OCI-LY7 (cell line): ENCODE results near the gene AUTS2. TPM values are rescaled to one million over a fixed set of nuclear protein-coding genes. Genes with fewer than 3 reads are reported as not detected.

Experiments
- BruUV-seq: library from RNA; stranded (reverse); fragments of 400-500 nt; replicated peaks from 2 replicates; lab custom pipeline; 2021; lab: Mats Ljungman, UMichigan
- CTCF ChIA-PET: fragments of 300-600 bp; sonication (Branson Sonifier 250); formaldehyde crosslinking; loops from one replicate; lab custom pipeline; 2022; ENCODE audit warnings: antibody characterized with exemption; ENCODE audit not compliant: unreplicated experiment; lab: Charles Lee
- POLR2A ChIA-PET: fragments of 300-600 bp; sonication (Branson Sonifier 250); formaldehyde crosslinking; loops from one replicate; lab custom pipeline; 2022; ENCODE audit warnings: antibody characterized with exemption; lab: Charles Lee
- DNase-seq: peaks from one replicate; pipeline ENCODE4 v3.0.0-alpha.2; 2015; ENCODE audit warnings: low spot score
- H2AFZ ChIP-seq: fragments of 200-600 bp; sonication (generic), shearing (Covaris generic); 2 replicates; pipeline ENCODE4 v1.6.1; 2014; ENCODE audit warnings: mild to moderate bottlenecking, antibody characterized with exemption, low read length, moderate library complexity
- H3K27ac ChIP-seq: fragments of 200-600 bp; sonication (generic); 2 replicates; pipeline ENCODE4 v1.5.1; 2014; ENCODE audit warnings: mixed run types, low read depth, mild to moderate bottlenecking, moderate library complexity, low read length, inconsistent platforms; ENCODE audit not compliant: poor library complexity, severe bottlenecking
- H3K36me3 ChIP-seq: fragments of 200-600 bp; sonication (generic); 2 replicates; pipeline ENCODE4 v1.6.1; 2014; ENCODE audit warnings: mild to moderate bottlenecking, antibody characterized with exemption, low read length, moderate library complexity, mixed read lengths; ENCODE audit not compliant: insufficient read depth
- H3K4me1 ChIP-seq: fragments of 200-600 bp; sonication (generic); 2 replicates; pipeline ENCODE4 v1.5.1; 2014; ENCODE audit warnings: mild to moderate bottlenecking, low read length; ENCODE audit not compliant: insufficient read depth, poor library complexity, severe bottlenecking
- H3K4me2 ChIP-seq: fragments of 200-600 bp; sonication (generic); 2 replicates; pipeline ENCODE4 v1.6.1; 2014; ENCODE audit warnings: mild to moderate bottlenecking, low read length
- H3K4me3 ChIP-seq: fragments of 200-600 bp; sonication (generic); 2 replicates; pipeline ENCODE4 v1.5.1; 2014; ENCODE audit warnings: mild to moderate bottlenecking, low read depth, low read length; ENCODE audit not compliant: poor library complexity, severe bottlenecking
- H3K79me2 ChIP-seq: fragments of 200-600 bp; sonication (generic); 2 replicates; pipeline ENCODE4 v1.6.1; 2016; ENCODE audit warnings: low read depth, mild to moderate bottlenecking, low read length, moderate library complexity, mixed read lengths; ENCODE audit not compliant: insufficient read depth
- H3K9me2 ChIP-seq: fragments of 200-600 bp; sonication (generic); 2 replicates; pipeline ENCODE4 v1.6.1; 2016; ENCODE audit warnings: mild to moderate bottlenecking, low read length, mixed read lengths; ENCODE audit not compliant: insufficient read depth
- H3K9me3 ChIP-seq: fragments of 200-600 bp; sonication (generic); 2 replicates; pipeline ENCODE4 v1.6.1; 2014; ENCODE audit warnings: mild to moderate bottlenecking, mixed run types, low read length, mixed read lengths
- H4K20me1 ChIP-seq: fragments of 200-600 bp; sonication (generic); 2 replicates; pipeline ENCODE4 v1.6.1; 2014; ENCODE audit warnings: mild to moderate bottlenecking, antibody characterized with exemption, low read length, moderate library complexity, mixed read lengths; ENCODE audit not compliant: insufficient read depth
- EZH2phosphoT487 ChIP-seq: fragments of 200-600 bp; sonication (generic); IDR thresholded peaks from 2 replicates; pipeline ENCODE4 v1.6.1; 2018; ENCODE audit warnings: low read depth, borderline replicate concordance, mild to moderate bottlenecking, mixed run types, antibody characterized with exemption, low read length, moderate library complexity, mixed read lengths
- intact Hi-C: fragments of 100-400 bp; cut with micrococcal nuclease; formaldehyde crosslinking; loops from one replicate; pipeline ENCODE4 v1.10.0; 2022; ENCODE audit not compliant: unreplicated experiment
- total RNA-seq, 2 experiments: library from RNA; depleted of rRNA in 1 of 2; stranded (reverse); fragments of >200 nt in 1 of 2; shearing (Covaris generic) in 1 of 2; gene quantifications; 2 replicates each; pipeline ENCODE4 v1.2.3, GENCODE V29; 2014 to 2022
- TF ChIP-seq, protein P1 (sequence below): fragments of 200-600 bp; sonication (generic); conservative IDR thresholded peaks from 2 replicates; pipeline ENCODE4 v1.5.1; 2014; ENCODE audit warnings: mild to moderate bottlenecking, antibody characterized with exemption, low read length, moderate library complexity, mixed read lengths

AUTS2 gene
- total RNA-seq, 2 experiments from 2014 or later: 37.9 to 78.5 TPM

- Histone ChIP-seq H3K4me2 (no peak overlapping the region), H3K27ac (no peak overlapping the region), H3K4me3 (no peak overlapping the region), H3K4me1 (no peaks in the 10 kb centered on the region), H3K79me2 (no peaks in the 10 kb centered on the region), H3K9me3 (no peaks in the 10 kb centered on the region), H3K36me3 (no peaks in the 10 kb centered on the region), H3K9me2 (no peaks in the 10 kb centered on the region), H4K20me1 (no peaks in the 10 kb centered on the region), H2AFZ (no peak overlapping the region)
- CTCF ChIA-PET: no interaction called here
- POLR2A ChIA-PET: interaction anchor here (2.2 kb wide), 1 partner anchor 13 kb away, joined by 5 read pairs; no protein-coding TSS in a partner anchor
- intact Hi-C loops: no loop called here
- no peak for TF ChIP-seq EZH2phosphoT487
- TF ChIP-seq, protein P1, sequence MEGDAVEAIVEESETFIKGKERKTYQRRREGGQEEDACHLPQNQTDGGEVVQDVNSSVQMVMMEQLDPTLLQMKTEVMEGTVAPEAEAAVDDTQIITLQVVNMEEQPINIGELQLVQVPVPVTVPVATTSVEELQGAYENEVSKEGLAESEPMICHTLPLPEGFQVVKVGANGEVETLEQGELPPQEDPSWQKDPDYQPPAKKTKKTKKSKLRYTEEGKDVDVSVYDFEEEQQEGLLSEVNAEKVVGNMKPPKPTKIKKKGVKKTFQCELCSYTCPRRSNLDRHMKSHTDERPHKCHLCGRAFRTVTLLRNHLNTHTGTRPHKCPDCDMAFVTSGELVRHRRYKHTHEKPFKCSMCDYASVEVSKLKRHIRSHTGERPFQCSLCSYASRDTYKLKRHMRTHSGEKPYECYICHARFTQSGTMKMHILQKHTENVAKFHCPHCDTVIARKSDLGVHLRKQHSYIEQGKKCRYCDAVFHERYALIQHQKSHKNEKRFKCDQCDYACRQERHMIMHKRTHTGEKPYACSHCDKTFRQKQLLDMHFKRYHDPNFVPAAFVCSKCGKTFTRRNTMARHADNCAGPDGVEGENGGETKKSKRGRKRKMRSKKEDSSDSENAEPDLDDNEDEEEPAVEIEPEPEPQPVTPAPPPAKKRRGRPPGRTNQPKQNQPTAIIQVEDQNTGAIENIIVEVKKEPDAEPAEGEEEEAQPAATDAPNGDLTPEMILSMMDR: no peak
- DNase-seq: no peak
- BruUV-seq: no TSS peak
Observed at GRCh38 chr7:70752794-70753241, 1154.5 kb downstream of the AUTS2 start.

DNA sequence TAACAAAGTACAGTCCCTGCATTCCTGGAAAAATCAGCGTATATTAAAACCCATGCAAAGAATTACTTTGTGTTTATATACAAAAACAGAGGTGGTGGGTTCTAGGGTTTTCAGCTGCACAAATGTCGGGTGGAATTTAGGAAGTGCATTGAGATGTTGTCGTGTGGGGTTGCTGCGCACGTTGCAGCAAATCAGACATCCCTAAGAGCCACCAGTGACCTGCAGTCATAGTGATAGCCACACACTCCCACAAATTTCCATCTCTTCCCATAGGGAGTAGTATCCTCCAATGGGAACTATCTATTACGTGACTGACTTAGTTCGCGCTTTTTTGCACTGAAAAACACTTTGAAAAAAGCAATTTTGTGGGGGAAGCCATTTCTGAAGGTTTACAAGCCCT is 1158.5 kb downstream of the AUTS2 start:
- H3K9me3 ChIP-seq: no peaks in the 10 kb centered on the region
- no TSS peak for BruUV-seq
- intact Hi-C loops: no loop called here
- CTCF ChIA-PET: no interaction called here
- no peak for DNase-seq
- POLR2A ChIA-PET: no interaction called here
- H3K27ac ChIP-seq: no peak overlapping the region
- H3K4me3 ChIP-seq: no peak overlapping the region
- H3K4me2 ChIP-seq: no peak overlapping the region
- H3K9me2 ChIP-seq: no peaks in the 10 kb centered on the region
- no peaks in the 10 kb centered on the region for H4K20me1 ChIP-seq
- TF ChIP-seq, protein P1: no peak
- no peak for TF ChIP-seq EZH2phosphoT487
- H3K4me1 ChIP-seq: peaks cover 9% of the 10 kb centered on the region
- no peaks in the 10 kb centered on the region for H3K79me2 ChIP-seq
- no peak overlapping the region for H2AFZ ChIP-seq
- no peaks in the 10 kb centered on the region for H3K36me3 ChIP-seq

DNA sequence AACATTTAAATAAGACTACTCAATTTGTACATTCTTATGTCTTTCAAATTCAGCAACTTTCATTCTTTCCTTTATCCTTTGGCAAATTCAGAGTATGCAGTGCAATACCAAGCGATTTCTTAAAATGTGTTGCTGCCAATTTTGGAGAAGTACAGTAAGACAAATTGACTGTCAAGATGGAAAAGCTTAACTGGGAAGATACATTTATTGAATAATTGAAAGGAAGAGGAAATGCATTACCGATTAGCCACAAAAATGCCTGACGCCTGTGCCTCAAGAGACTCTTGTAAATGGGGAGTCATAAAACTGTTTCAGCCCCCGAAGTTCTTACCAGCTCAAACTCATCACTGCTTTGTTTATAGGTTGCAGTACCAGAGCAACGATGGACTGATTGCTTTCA is 1160.4 kb downstream of the AUTS2 start:
- POLR2A ChIA-PET: interaction anchor here (0.9 kb wide), 1 partner anchor 12 kb away, joined by 3 read pairs; no protein-coding TSS in a partner anchor
- CTCF ChIA-PET: no interaction called here
- intact Hi-C loops: no loop called here

More for the DNA sequence above, 1160.4 kb downstream of the AUTS2 start:
- no peak for DNase-seq
- H3K4me3 ChIP-seq: no peak overlapping the region
- peaks cover 28% of the 10 kb centered on the region for H3K4me1 ChIP-seq
- H4K20me1 ChIP-seq: no peaks in the 10 kb centered on the region
- BruUV-seq: no TSS peak
- H3K4me2 ChIP-seq: no peak overlapping the region
- no peaks in the 10 kb centered on the region for H3K9me2 ChIP-seq
- no peak overlapping the region for H2AFZ ChIP-seq
- H3K79me2 ChIP-seq: no peaks in the 10 kb centered on the region
- H3K9me3 ChIP-seq: no peaks in the 10 kb centered on the region
- H3K36me3 ChIP-seq: no peaks in the 10 kb centered on the region
- TF ChIP-seq, protein P1: no peak
- TF ChIP-seq EZH2phosphoT487: no peak
- no peak overlapping the region for H3K27ac ChIP-seq
